Chondrocyte (in vitro differentiated cells): ENCODE data around the gene GALNT1. TPM values are rescaled to one million over a fixed set of nuclear protein-coding genes. Genes with fewer than 3 reads are reported as not detected.

Experiments used
- DNase-seq: peaks from one replicate; pipeline ENCODE4 v3.0.0; 2021; ENCODE audit warnings: mixed read lengths, low spot score
- H3K27ac Mint-ChIP-seq: one replicate; pipeline ENCODE4 v1.8.0; 2021; ENCODE audit warnings: mild to moderate bottlenecking, moderate library complexity, mixed read lengths; ENCODE audit not compliant: unreplicated experiment
- H3K27me3 Mint-ChIP-seq: 2 replicates; pipeline ENCODE4 v1.8.0; 2021; ENCODE audit warnings: low read depth, mixed read lengths
- H3K36me3 Mint-ChIP-seq: 2 replicates; pipeline ENCODE4 v1.8.0; 2021; ENCODE audit warnings: low read depth, mixed read lengths
- H3K4me1 Mint-ChIP-seq: 2 replicates; pipeline ENCODE4 v1.8.0; 2021; ENCODE audit warnings: low read depth, mild to moderate bottlenecking, mixed read lengths
- H3K4me3 Mint-ChIP-seq: one replicate; pipeline ENCODE4 v1.8.0; 2021; ENCODE audit warnings: mild to moderate bottlenecking, moderate library complexity, mixed read lengths; ENCODE audit not compliant: unreplicated experiment
- H3K9me3 Mint-ChIP-seq: 2 replicates; pipeline ENCODE4 v1.8.0; 2021; ENCODE audit warnings: low read depth, mixed read lengths
- CTCF ChIP-seq: fragments of 200-600 bp; sonication (generic); IDR thresholded peaks from 2 replicates; pipeline ENCODE4 v1.5.0; 2021; ENCODE audit warnings: antibody characterized with exemption, mild to moderate bottlenecking, moderate library complexity
- total RNA-seq: library from RNA; stranded (reverse); gene quantifications from 3 replicates; pipeline ENCODE4 v1.2.1, GENCODE V29; 2021

Gene GALNT1
- total RNA-seq, 1 donor from 2014 or later = 228 TPM

DNA sequence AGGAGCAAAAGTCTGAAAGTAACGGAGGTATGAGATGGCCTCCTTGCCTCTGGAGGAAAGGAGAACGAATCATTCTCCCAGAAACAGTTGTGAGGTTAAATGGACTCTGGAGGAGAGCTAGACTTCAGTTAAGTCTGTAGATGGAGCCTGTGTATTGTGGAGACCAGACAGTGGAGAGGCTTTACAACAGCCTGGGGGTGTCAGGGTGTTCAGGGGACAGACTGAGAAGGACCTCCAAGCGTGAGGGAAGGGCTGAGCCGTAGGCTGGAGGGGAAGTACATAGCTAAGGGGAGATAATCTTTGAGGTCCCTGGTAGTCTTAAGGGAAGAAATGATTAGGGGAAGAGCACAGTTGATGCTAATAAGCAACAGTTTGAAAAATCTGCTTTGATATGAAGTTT lies 76.6 kb downstream of the GALNT1 start:
- Mint-ChIP-seq H3K36me3 (peaks cover 3% of the 10 kb centered on the region), H3K27ac (no peak overlapping the region), H3K27me3 (no peaks in the 10 kb centered on the region), H3K9me3 (no peaks in the 10 kb centered on the region), H3K4me1 (peaks cover 32% of the 10 kb centered on the region), H3K4me3 (no peak overlapping the region)
- DNase-seq = no peak
- no peak for TF ChIP-seq CTCF

DNA sequence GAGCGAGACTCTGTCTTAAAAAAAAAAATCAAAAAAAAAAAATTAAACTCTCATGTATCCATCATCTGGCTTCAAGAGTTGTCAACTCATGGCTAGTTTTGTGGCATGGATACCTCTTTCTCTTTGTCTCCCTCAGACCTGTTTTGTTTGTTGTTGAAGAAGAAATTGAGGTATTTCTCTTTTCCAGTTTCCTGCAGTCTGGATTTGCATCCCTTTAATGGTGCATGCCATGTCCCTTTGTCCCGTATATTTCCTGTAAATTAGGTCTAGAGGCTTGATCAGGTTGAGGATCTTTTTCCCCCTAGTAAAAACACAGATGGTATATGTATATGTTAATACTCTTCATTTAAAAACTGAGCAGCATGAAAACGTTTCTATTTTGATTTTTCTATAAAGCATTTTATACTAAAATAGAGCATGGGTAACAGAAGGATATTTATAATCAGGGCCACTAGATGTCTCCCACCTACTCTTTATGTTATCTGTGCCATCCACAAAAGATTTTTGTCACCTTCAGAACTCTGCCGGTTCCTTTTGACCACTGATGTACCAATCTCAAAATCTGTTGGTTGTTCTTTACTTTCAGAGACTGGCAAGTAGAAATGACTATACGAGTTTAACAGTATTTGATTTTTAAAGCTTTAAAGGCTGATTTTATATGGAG lies 80.1 kb downstream of the GALNT1 start:
- H3K9me3 Mint-ChIP-seq = no peaks in the 10 kb centered on the region
- peaks cover 20% of the 10 kb centered on the region for H3K4me1 Mint-ChIP-seq
- no peak overlapping the region for H3K4me3 Mint-ChIP-seq
- H3K36me3 Mint-ChIP-seq = peaks cover 24% of the 10 kb centered on the region
- TF ChIP-seq CTCF = peak; percentile 67
- DNase-seq = no peak
- no peaks in the 10 kb centered on the region for H3K27me3 Mint-ChIP-seq
- H3K27ac Mint-ChIP-seq = peak overlapping the region; percentile 22

GRCh38 chr18:35662293-35663062 lies 80.9 kb downstream of the GALNT1 start:
- H3K27ac Mint-ChIP-seq = no peak overlapping the region
- no peaks in the 10 kb centered on the region for H3K27me3 Mint-ChIP-seq
- H3K4me1 Mint-ChIP-seq = peaks cover 20% of the 10 kb centered on the region
- DNase-seq = no peak
- peaks cover 5% of the 10 kb centered on the region for H3K9me3 Mint-ChIP-seq
- H3K36me3 Mint-ChIP-seq = peaks cover 29% of the 10 kb centered on the region
- H3K4me3 Mint-ChIP-seq = no peak overlapping the region
- TF ChIP-seq CTCF = no peak

DNA sequence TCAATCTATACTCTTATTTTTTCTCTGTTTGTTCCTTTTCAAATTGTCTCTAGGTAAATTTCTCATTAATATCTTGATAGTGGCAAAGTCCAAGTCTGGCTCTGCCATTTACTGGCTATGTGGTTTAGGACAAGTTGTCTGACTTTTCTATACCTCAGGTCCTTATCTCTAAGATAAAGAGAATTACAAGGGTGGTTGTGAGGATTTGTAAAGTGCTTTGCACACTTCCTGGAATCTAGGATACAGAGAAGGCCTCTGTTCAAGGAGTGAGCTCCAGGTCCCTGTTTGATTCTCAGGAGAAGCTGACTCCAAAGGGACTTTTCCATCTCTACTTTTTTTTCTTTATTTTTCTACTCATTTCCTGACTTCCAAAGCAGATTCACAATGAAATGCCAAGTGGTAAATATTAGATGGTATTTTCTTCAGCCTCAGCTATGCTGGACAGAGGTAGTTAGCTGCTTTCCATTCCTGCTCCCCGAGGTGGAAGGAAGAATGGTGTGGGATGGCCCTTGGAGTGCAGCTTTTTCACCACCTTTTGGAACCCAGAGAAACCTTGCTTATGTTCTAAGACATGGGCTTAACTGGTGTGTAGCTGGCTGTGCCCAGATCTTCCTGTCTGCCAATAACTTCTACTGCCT lies 90.5 kb downstream of the GALNT1 start:
- Mint-ChIP-seq H3K4me3 (no peak overlapping the region), H3K4me1 (peaks cover 9% of the 10 kb centered on the region), H3K9me3 (peaks cover 8% of the 10 kb centered on the region), H3K27me3 (no peaks in the 10 kb centered on the region), H3K27ac (no peak overlapping the region), H3K36me3 (peaks cover 23% of the 10 kb centered on the region)
- TF ChIP-seq CTCF = no peak
- DNase-seq = no peak

- peaks cover 9% of the 10 kb centered on the region for H3K4me1 Mint-ChIP-seq
- H3K36me3 Mint-ChIP-seq = peaks cover 17% of the 10 kb centered on the region
- no peak overlapping the region for H3K27ac Mint-ChIP-seq
- no peaks in the 10 kb centered on the region for H3K27me3 Mint-ChIP-seq
- TF ChIP-seq CTCF = no peak
- no peak overlapping the region for H3K4me3 Mint-ChIP-seq
- peaks cover 1% of the 10 kb centered on the region for H3K9me3 Mint-ChIP-seq
- DNase-seq = no peak
These were observed 91.4 kb downstream of the GALNT1 start for GRCh38 chr18:35672897-35673296.
